ENCODE data around the gene SCN2B.

GRCh38 chr11:118115048-118115447, 61.4 kb downstream of the SCN2B start:
- TF ChIP-seq CTCF (conservative IDR thresholded peaks at IDR 0.05; ENCODE audit: low read depth, low read length) (no peak), EZH2 (IDR thresholded peaks at IDR 0.05; ENCODE audit: borderline replicate concordance, low read depth, low read length, poor library complexity, severe bottlenecking) (no peak)

Data from A673 (cell line).